AG08395 (cell line): ENCODE results near the gene ZPR1.

ENCODE experiments used
- DNase-seq: peaks from one replicate; pipeline ENCODE4 v3.0.0; 2012; ENCODE audit warnings: mixed read lengths, low spot score

ZPR1 gene

GRCh38 chr11:116750070-116750718, 37.6 kb downstream of the ZPR1 start:
- no peak for DNase-seq

DNA sequence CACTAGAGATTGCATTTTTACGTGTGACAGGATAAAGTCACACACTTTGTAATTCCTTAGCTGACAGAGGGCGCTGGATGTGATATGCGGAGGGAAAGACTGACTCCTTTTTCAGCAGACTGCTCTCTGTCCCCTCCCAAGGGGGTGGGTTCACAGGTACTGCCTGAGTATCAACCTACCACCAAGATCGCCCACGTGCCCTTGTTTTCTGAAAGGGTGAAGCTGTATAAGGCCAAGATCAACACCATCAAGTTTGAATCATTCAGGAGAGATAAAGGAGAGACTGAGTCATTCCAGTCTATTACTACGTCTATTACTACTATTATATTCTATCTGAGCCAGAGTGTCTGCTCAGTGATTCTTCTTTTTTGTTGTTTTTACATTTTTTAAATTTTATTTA, 45.7 kb downstream of the ZPR1 start:
- no peak for DNase-seq

DNA sequence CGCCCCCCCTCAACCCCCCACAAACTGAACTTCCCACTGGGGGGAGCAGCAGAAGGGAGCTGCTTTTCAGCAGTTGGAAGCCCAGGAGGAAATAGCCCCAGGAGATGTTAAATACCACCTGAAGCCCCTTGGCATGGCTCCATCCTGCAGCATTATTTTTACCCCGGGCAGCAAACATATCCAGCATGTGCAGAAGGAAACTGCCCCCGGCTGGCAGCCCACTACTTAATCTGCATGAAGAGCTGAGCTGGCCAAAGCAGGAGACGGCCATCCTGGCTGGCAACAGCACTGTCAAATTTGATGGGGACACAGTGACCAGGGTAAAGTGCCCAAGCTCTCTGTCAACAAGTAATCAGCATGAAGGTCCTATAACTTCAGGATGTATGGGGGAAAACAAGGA, 47.1 kb downstream of the ZPR1 start:
- no peak for DNase-seq

DNA sequence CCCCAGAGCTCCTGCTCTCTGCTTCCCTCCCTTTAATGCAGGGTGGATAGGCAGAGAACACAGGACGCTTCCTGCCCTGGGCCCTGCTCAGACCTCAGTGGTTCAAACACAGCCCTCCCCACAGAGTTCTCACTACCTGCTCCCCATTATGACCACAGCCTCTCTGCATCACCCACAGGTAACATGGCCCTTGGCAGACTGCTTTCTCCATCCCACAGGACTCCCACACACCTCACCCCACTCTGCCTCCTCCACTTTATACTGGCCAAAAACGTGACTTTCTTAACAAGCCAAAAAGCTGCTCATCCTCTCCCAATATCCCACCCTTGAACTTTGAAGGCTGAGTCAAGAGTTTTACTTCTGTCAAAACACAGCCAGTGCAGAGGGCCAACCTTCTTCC, 48.8 kb downstream of the ZPR1 start:
- no peak for DNase-seq

DNA sequence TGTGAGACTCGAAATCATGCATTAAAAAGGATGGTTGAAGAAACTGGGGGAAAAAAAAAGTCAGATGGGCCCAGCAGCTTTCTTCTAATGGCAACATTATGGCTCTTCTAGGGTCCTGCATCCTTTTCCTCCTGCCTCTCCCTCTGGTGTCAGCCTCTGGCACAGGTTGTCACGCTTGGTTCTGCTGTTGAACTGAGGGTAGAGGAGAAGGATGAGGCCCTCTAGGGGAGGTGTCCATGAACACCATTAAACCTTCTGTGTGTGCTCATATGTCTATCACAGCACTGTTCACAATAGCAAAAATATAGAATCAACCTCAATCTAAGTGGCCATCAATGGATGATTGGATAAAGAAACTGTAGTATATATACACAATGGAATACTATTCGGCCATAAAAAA, 51.1 kb downstream of the ZPR1 start:
- DNase-seq = no peak

DNA sequence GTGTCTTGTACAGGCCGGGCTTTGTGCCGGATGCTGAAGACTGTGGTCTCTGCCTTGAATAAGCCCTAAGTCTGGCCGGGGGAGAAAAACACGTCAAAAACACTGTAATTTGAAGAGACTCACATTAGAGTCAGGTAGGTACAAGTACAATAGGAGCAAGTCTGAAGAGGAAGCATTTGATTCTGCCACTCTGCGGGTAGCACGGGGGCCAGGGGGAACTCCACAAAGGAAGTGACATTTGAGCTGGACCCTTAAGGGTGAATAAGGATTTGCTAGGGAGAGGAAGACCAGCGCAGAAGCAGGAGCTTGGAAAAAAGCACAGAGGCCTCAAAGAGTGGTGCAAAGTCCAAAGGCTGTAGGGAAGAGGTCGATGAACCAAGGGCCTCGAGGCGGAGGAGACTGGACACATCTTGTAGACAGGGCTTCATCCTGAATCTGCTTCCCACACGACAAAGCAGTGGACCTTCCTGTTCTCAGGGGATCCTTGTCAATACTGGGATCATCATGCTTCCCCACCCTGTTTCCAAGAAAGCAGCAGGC, 53.8 kb downstream of the ZPR1 start:
- DNase-seq = no peak

GRCh38 chr11:116733043-116733755, 54.6 kb downstream of the ZPR1 start:
- DNase-seq = no peak

GRCh38 chr11:116732271-116733042, 55.4 kb downstream of the ZPR1 start:
- DNase-seq = peak; percentile 91

DNA sequence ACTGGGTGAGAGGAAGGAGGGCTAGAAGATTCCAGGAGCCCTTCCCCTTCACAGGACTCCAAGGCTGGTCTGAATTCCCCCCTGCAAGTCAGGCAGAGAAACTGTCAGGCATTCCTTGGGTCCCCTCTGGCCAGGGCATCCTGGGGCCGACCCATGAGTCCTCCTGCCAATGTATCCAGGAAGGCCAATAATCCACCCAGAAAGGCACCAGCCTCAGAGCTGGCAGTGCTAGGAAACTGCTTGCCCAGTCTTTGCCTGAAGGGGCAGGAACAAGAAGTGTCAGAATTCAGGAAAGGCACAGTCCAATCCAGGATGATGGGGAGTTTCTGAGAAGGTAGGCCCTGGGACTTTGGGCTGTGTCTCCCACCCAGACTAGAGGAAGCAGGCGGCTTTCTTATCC, 56.0 kb downstream of the ZPR1 start:
- DNase-seq = no peak

DNA sequence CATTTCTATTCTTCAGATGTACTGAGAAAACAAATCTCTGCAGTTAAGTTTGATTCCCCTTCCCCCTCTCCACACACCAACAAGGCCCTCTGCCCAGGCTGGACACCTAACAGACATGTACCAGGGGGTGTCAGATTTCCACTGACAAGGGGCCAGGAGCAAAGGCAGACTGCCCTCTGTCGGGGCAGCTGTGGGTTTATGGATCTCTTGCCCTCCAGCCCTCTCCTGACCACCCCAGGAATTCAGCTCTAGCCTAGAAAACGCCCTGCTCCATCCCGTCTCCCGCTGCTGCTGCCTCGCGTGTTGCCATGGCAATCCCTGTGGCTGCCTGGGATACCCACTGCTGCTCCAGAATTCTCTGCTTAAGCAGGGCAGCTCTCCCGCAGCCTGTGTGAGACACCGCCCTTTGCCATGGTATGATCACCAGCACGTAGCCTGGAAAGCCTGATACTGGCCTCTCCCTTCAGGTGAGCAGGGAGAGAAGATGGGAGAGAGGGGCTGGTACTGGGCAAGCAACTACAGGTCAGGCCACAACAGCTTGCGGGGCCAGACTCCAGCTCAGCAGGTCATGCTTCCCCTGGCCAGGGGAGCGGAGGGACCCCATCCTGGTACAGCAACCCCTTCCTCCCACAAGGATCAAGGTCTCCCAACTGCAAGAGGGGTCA, 56.6 kb downstream of the ZPR1 start:
- DNase-seq = no peak

DNA sequence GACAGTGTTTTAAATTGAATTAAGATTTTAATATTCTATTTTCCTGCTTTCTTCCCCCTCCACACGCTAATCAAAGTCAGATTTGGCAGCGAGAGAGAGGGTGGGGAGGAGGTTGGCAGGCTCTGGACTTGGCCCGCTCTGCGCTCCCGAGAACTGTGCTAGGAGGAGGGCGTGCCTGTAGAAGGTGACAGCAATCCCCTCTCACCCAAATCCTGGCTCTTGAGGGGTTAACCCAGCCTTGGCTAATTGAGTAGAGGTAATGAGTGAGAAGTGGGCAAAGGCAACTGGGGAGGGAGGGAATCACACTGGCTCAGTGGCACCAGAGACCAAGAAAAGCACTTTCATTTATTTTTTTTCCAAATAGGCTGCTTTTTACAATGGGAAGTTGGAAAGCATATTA, 57.2 kb downstream of the ZPR1 start:
- DNase-seq = no peak

- no peak for DNase-seq
Measured at GRCh38 chr11:116730241-116730561, 57.6 kb downstream of the ZPR1 start.

DNA sequence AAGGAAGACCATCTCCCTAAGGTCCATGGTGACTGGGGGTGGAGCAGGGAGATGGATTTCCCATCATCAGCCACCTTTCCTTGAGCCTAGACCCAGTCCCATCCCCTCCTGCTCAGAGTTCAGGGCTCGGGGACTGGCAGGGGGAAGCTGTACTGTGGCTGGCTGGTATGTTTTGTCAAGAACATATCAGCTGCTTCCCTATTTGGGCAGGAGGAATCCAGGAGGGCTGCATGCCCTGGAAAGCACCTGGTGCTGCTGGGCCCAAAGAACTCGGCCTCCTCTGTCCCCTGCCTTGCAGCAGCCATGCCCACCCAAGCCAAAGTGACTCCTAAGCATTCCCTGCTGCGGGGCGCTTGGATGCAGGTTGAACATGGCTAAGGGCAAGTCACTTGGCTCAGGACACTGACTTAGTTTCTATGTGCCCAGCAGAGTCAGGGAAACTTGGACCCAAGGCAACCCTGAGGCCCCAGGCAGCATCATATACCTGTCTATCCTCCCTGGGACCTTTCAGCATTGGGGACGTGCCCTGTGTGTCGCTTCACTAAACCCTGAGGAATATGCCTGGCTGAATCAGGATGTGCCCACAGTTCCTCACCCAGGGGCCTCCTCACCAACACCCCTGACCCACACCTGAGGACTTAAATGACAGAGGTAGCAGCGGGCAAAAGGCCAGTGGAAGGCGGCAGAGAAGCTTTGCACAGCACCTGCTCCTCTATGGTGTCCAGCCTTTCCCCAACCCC, 58.2 kb downstream of the ZPR1 start:
- no peak for DNase-seq

- no peak for DNase-seq
Measured at GRCh38 chr11:116727990-116728389, 59.8 kb downstream of the ZPR1 start.

DNA sequence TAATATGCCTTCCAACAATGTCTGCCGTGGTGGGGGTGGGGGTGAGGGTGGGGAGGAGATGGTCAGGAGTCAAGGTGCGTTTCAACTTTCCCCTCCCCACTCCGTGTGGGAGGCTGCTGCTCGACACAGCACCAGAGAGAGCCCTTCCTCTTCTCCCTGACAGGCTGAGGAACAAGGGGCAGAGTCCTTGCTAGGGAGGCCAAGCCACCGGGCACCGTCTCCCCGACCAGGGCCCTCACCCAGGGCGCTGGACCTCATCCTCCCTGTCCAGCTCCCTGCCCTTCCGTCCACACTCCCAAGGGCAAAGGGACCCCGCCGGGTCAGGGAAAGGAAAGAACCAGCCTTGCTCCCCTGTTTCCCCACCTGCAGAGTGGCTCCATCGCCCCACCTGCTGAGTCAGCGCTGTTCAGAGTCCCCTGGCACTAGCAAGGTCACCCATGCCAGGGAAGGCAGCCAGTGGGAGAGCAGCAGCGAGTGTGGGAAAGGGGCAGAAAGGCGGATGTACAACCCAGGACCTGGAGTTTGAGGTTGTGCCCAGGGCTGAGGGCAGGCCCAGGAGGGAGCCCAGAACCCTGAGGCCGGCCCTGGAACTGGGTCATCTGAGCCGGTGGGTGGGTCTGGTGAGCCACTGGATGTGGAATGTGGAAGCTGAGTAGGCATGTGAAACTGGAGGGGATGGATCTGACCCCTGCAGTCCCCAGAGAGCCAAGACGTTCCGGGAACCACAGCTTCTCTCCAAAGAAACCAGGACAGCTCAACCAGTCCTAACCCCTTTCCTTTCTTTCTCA, 62.2 kb downstream of the ZPR1 start:
- peak; percentile 53 for DNase-seq

DNA sequence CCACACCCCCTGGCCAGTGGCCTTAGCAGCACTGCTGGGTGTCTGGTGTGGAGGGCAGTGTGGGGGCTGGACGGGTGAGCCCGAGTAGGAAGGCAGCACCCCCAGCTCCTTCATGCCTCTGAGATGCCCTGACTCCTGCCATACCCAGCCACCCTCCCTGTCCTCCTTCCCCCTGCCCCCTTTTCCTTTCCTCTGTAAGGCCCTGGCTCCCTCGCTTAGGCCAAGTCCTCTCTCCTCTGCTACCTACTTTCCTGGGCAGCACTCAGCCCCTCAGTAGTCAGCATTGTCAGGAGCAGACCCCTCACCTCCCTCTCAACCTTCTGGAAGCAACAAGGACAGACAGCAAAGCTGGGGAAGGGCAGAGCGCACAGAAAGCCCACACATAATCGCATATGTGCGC, 63.0 kb downstream of the ZPR1 start:
- no peak for DNase-seq
